Gastroesophageal sphincter (tissue), 4 donors: ENCODE measurements around the gene PTPRN2. TPM values are rescaled to one million over a fixed set of nuclear protein-coding genes. Genes with fewer than 3 reads are reported as not detected.
A peak's percentile ranks its signal among the peaks of the same experiment; 100 is the strongest.

Experiments
- ATAC-seq: fragments of 150-250 bp; one replicate; pipeline ENCODE4 v1.9.1; 2016; ENCODE audit warnings: mild to moderate bottlenecking, moderate library complexity
- H3K27ac ChIP-seq, 4 donors: fragments of 200-600 bp; sonication (generic) in 3 of 4; 1 replicate in 3 of 4; 2 replicates in 1 of 4; pipeline ENCODE4 v1.5.1; 2016 to 2019
- H3K27me3 ChIP-seq: fragments of 200-600 bp; sonication (generic); one replicate; pipeline ENCODE4 v1.5.1; 2019
- H3K36me3 ChIP-seq, 2 donors: fragments of 200-600 bp; sonication (generic); one replicate each; pipeline ENCODE4 v1.5.1; 2019; ENCODE audit warnings: control low read depth in 1 of 2
- H3K4me1 ChIP-seq, 3 donors: fragments of 200-600 bp; sonication (generic); 1 replicate in 2 of 3; 2 replicates in 1 of 3; pipeline ENCODE4 v1.5.1; 2016 to 2019; ENCODE audit warnings: control low read depth in 2 of 3
- H3K4me3 ChIP-seq, 2 donors: fragments of 200-600 bp; sonication (generic); one replicate each; pipeline ENCODE4 v1.5.1; 2019; ENCODE audit warnings: mild to moderate bottlenecking in 1 of 2, moderate library complexity in 1 of 2
- H3K9me3 ChIP-seq, 3 donors: fragments of 200-600 bp; sonication (generic); one replicate each; pipeline ENCODE4 v1.5.1; 2017 to 2019; ENCODE audit warnings: control low read depth in 2 of 3
- CTCF ChIP-seq, 4 experiments: fragments of 200-600 bp in 2 of 4; fragments of 450-650 bp in 2 of 4; sonication (generic) in 1 of 4; IDR thresholded peaks; one replicate each; pipeline ENCODE4 v1.5.1; 2017 to 2019; ENCODE audit warnings: antibody characterized with exemption in 4 of 4, mild to moderate bottlenecking in 2 of 4, moderate library complexity in 2 of 4
- EP300 ChIP-seq: sonication (generic); formaldehyde crosslinking; IDR thresholded peaks from one replicate; pipeline ENCODE4 v1.6.1; 2017; ENCODE audit warnings: antibody characterized with exemption, mild to moderate bottlenecking
- POLR2A ChIP-seq, 2 donors: fragments of 450-650 bp; IDR thresholded peaks; one replicate each; pipeline ENCODE4 v1.6.1; 2017; ENCODE audit warnings: antibody characterized with exemption in 2 of 2, mild to moderate bottlenecking in 2 of 2, moderate library complexity in 1 of 2
- POLR2AphosphoS5 ChIP-seq: sonication (generic); formaldehyde crosslinking; IDR thresholded peaks from one replicate; pipeline ENCODE4 v1.6.1; 2017; ENCODE audit warnings: antibody characterized with exemption
- WGBS, 2 donors: methylation state at CpG; one replicate each; pipeline ENCODE4 v1.1.5; 2018; ENCODE audit warnings: low coverage in 1 of 2; 5-methylcytosine and 5-hydroxymethylcytosine counted together
- total RNA-seq, 4 donors: library from RNA; depleted of rRNA; stranded (reverse); fragments of >200 nt; gene quantifications; one replicate each; pipeline ENCODE4 v1.1.0, GENCODE V29; 2016

PTPRN2 gene
- total RNA-seq, 4 donors from 2014 or later = 1.7 to 4.7 (median 3.3) TPM

- WGBS, 2 donors = 42 to 52% methylated on average over 4 to 9 of the region's 16 CpGs
- Histone ChIP-seq H3K9me3 (peaks cover 0 to 10% (median 0%) of the 10 kb centered on the region in 3 donors), H3K27ac (no peak overlapping the region), H3K4me3 (no peak overlapping the region), H3K27me3 (peaks cover 45% of the 10 kb centered on the region), H3K4me1 (peaks cover 9 to 31% (median 18%) of the 10 kb centered on the region in 3 donors), H3K36me3 (no peaks in the 10 kb centered on the region)
- no peak for TF ChIP-seq EP300
- TF ChIP-seq POLR2A (IDR thresholded peaks at IDR 0.05) = no peak
- TF ChIP-seq CTCF (IDR thresholded peaks at IDR 0.05) = no peak
- TF ChIP-seq POLR2AphosphoS5 = no peak
- no peak for ATAC-seq
These were observed 1.3 kb upstream of the PTPRN2 start for GRCh38 chr7:158588878-158589442.

- peak; percentile 14 for ATAC-seq
- TF ChIP-seq POLR2A (IDR thresholded peaks at IDR 0.05) (no peak), EP300 (no peak)
- Histone ChIP-seq H3K9me3 (peaks cover 0 to 10% (median 0%) of the 10 kb centered on the region in 3 donors), H3K4me1 (peaks cover 9 to 31% (median 18%) of the 10 kb centered on the region in 3 donors), H3K36me3 (no peaks in the 10 kb centered on the region), H3K4me3 (peak overlapping the region; percentile 28 to 53), H3K27me3 (peaks cover 51% of the 10 kb centered on the region), H3K27ac (peak overlapping the region in 1 of 4 donors; percentile 49)
- 40% methylated on average over 2 of the region's 63 CpGs; no CpG with 5 or more reads in 1 of the 2 donors for WGBS, 2 donors
These were observed 658 bp upstream of the PTPRN2 start for GRCh38 chr7:158588085-158588877.

- Histone ChIP-seq H3K27ac (no peak overlapping the region), H3K4me3 (peak overlapping the region in 1 of 2 donors; percentile 53), H3K27me3 (peaks cover 68% of the 10 kb centered on the region), H3K4me1 (peaks cover 9 to 31% (median 18%) of the 10 kb centered on the region in 3 donors), H3K9me3 (no peaks in the 10 kb centered on the region), H3K36me3 (no peaks in the 10 kb centered on the region)
- no peak for ATAC-seq
- TF ChIP-seq EP300 (no peak), POLR2AphosphoS5 (no peak), CTCF (IDR thresholded peaks at IDR 0.05) (no peak), POLR2A (IDR thresholded peaks at IDR 0.05) (no peak)
- WGBS, 2 donors = 0 to 8% methylated on average over 2 to 3 of the region's 63 CpGs
These were observed 993 bp downstream of the PTPRN2 start for GRCh38 chr7:158586499-158587161.

- Histone ChIP-seq H3K36me3 (no peaks in the 10 kb centered on the region), H3K27ac (no peak overlapping the region), H3K4me1 (peaks cover 9 to 31% (median 18%) of the 10 kb centered on the region in 3 donors), H3K9me3 (peaks cover 0 to 3% (median 0%) of the 10 kb centered on the region in 3 donors), H3K4me3 (peak overlapping the region in 1 of 2 donors; percentile 53), H3K27me3 (peaks cover 75% of the 10 kb centered on the region)
- no peak for ATAC-seq
- 10 to 13% methylated on average over 5 to 12 of the region's 17 CpGs for WGBS, 2 donors
- TF ChIP-seq POLR2A (IDR thresholded peaks at IDR 0.05) = no peak
- TF ChIP-seq CTCF (IDR thresholded peaks at IDR 0.05) = no peak
- no peak for TF ChIP-seq EP300
- no peak for TF ChIP-seq POLR2AphosphoS5
These were observed 1.7 kb downstream of the PTPRN2 start for GRCh38 chr7:158585721-158586498.

GRCh38 chr7:158584407-158584806, 3.2 kb downstream of the PTPRN2 start:
- no peak for TF ChIP-seq POLR2A (IDR thresholded peaks at IDR 0.05)
- TF ChIP-seq CTCF (IDR thresholded peaks at IDR 0.05) = no peak
- TF ChIP-seq POLR2AphosphoS5 = no peak
- no peak for TF ChIP-seq EP300
- Histone ChIP-seq H3K27ac (no peak overlapping the region), H3K4me3 (no peak overlapping the region), H3K9me3 (peaks cover 0 to 18% (median 0%) of the 10 kb centered on the region in 3 donors), H3K27me3 (peaks cover 89% of the 10 kb centered on the region), H3K36me3 (no peaks in the 10 kb centered on the region), H3K4me1 (peaks cover 9 to 31% (median 18%) of the 10 kb centered on the region in 3 donors)
- WGBS, 2 donors = 60% methylated on average over 8 of the region's 8 CpGs
- ATAC-seq = no peak
